ENCODE measurements around the gene COL23A1.

DNA sequence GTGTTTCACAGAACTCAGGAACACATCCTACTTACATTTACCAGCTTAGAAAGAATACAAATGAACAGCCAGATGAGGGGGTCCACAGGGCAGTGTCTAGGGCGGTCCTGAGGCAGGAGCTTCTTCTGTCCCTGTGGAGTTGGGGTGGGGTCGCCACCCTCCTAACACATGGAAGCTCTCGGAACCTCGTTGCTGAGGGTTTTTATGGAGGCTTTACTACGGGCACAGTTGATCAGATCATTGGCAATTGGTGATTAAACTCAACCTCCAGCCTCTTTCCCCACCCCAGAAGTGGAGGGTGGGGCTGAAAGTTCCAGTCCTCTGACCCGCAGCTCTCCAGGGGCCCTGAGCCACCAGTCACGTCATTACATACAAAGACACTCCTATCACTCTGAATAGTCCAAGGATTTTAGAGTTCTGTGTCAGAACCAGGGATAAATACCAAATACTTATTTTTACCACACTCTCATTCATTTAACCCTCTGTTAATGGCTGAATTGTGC is 156.9 kb downstream of the COL23A1 start:
- no peak for TF ChIP-seq POLR2AphosphoS5 (IDR thresholded peaks at IDR 0.05)
- TF ChIP-seq POLR2A (IDR thresholded peaks at IDR 0.05), result no peak
- TF ChIP-seq, protein P1, sequence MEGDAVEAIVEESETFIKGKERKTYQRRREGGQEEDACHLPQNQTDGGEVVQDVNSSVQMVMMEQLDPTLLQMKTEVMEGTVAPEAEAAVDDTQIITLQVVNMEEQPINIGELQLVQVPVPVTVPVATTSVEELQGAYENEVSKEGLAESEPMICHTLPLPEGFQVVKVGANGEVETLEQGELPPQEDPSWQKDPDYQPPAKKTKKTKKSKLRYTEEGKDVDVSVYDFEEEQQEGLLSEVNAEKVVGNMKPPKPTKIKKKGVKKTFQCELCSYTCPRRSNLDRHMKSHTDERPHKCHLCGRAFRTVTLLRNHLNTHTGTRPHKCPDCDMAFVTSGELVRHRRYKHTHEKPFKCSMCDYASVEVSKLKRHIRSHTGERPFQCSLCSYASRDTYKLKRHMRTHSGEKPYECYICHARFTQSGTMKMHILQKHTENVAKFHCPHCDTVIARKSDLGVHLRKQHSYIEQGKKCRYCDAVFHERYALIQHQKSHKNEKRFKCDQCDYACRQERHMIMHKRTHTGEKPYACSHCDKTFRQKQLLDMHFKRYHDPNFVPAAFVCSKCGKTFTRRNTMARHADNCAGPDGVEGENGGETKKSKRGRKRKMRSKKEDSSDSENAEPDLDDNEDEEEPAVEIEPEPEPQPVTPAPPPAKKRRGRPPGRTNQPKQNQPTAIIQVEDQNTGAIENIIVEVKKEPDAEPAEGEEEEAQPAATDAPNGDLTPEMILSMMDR (IDR thresholded peaks at IDR 0.05), result no peak

Data from gastroesophageal sphincter (tissue), 3 donors.